ENCODE data around the gene BLMH. TPM values are rescaled to one million over a fixed set of nuclear protein-coding genes. Genes with fewer than 3 reads are reported as not detected.

The BLMH gene
- polyA plus RNA-seq, 1 of the 3 experiments (the other 2 are of a cell fraction) = 19.4 TPM

- no peaks in the 10 kb centered on the region for H3K36me3 ChIP-seq (replicated peaks in 1 of 2; ENCODE audit: control insufficient read depth in 1 of 2, insufficient read depth in 2 of 2, low read length in 1 of 2)
- H3K9me3 ChIP-seq = no peaks in the 10 kb centered on the region
- 58% methylated on average over 3 of the region's 3 CpGs for WGBS (ENCODE audit: low lambda C conversion rate)
- H3K4me3 ChIP-seq (ENCODE audit: low read depth in 2 of 2, low read length in 1 of 2) = no peak overlapping the region
- no peaks in the 10 kb centered on the region for H3F3A ChIP-seq (replicated peaks; ENCODE audit: insufficient read depth)
- no peak overlapping the region for H3K27ac ChIP-seq (ENCODE audit: low read depth in 2 of 2, low read length in 1 of 2)
- DNase-seq = no peak
- no peak overlapping the region for H2AFZ ChIP-seq (ENCODE audit: low read depth)
- CTCF ChIA-PET = no interaction called here
- no peaks in the 10 kb centered on the region for H3K4me1 ChIP-seq (ENCODE audit: control insufficient read depth in 1 of 2, insufficient read depth in 2 of 2, low read depth in 1 of 2, low read length in 1 of 2)
- H3K9ac ChIP-seq = no peak overlapping the region
- POLR2A ChIA-PET = no interaction called here
- H3K4me2 ChIP-seq = no peak overlapping the region
- no peaks in the 10 kb centered on the region for H3K27me3 ChIP-seq (ENCODE audit: insufficient read depth)
- no peaks in the 10 kb centered on the region for H3K9me2 ChIP-seq
- no peak for TF ChIP-seq TCF12 (IDR thresholded peaks at IDR 0.05)
- no peak for TF ChIP-seq GATA2 (CRISPR knock-in tag; IDR thresholded peaks at IDR 0.05)
- no peak for TF ChIP-seq RXRA (IDR thresholded peaks at IDR 0.05; ENCODE audit: borderline replicate concordance, low read depth)
- no peak for TF ChIP-seq RCOR1 (IDR thresholded peaks at IDR 0.05; ENCODE audit: low read length)
- TF ChIP-seq GABPA (IDR thresholded peaks at IDR 0.05; ENCODE audit: low read depth) = no peak
- TF ChIP-seq MAX (IDR thresholded peaks at IDR 0.05; ENCODE audit: low read depth) = no peak
- TF ChIP-seq TEAD4 (IDR thresholded peaks at IDR 0.05; ENCODE audit: borderline replicate concordance, insufficient read depth) = no peak
- no peak for TF ChIP-seq SIN3A (IDR thresholded peaks at IDR 0.05; ENCODE audit: borderline replicate concordance, low read depth, low read length)
- no peak for TF ChIP-seq JUND (IDR thresholded peaks at IDR 0.05)
- TF ChIP-seq, protein P1, sequence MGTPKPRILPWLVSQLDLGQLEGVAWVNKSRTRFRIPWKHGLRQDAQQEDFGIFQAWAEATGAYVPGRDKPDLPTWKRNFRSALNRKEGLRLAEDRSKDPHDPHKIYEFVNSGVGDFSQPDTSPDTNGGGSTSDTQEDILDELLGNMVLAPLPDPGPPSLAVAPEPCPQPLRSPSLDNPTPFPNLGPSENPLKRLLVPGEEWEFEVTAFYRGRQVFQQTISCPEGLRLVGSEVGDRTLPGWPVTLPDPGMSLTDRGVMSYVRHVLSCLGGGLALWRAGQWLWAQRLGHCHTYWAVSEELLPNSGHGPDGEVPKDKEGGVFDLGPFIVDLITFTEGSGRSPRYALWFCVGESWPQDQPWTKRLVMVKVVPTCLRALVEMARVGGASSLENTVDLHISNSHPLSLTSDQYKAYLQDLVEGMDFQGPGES (IDR thresholded peaks at IDR 0.05; ENCODE audit: low read depth, low read length) = no peak
- no peaks in the 10 kb centered on the region for H4K20me1 ChIP-seq (ENCODE audit: insufficient read depth)
- H3K79me2 ChIP-seq (ENCODE audit: insufficient read depth) = no peaks in the 10 kb centered on the region
Observed at GRCh38 chr17:30208214-30208613, 83.5 kb downstream of the BLMH start.

- peak; percentile 2 for DNase-seq
- no peak overlapping the region for H3K27ac ChIP-seq (ENCODE audit: low read depth in 2 of 2, low read length in 1 of 2)
- no peaks in the 10 kb centered on the region for H3K4me1 ChIP-seq (ENCODE audit: control insufficient read depth in 1 of 2, insufficient read depth in 2 of 2, low read depth in 1 of 2, low read length in 1 of 2)
- no peaks in the 10 kb centered on the region for H3K36me3 ChIP-seq (replicated peaks in 1 of 2; ENCODE audit: control insufficient read depth in 1 of 2, insufficient read depth in 2 of 2, low read length in 1 of 2)
- H3K4me2 ChIP-seq = no peak overlapping the region
- POLR2A ChIA-PET = no interaction called here
- H3K9ac ChIP-seq = no peak overlapping the region
- no peak overlapping the region for H3K4me3 ChIP-seq (ENCODE audit: low read depth in 2 of 2, low read length in 1 of 2)
- CTCF ChIA-PET = no interaction called here
- H3K79me2 ChIP-seq (ENCODE audit: insufficient read depth) = no peaks in the 10 kb centered on the region
- H3K9me2 ChIP-seq = no peaks in the 10 kb centered on the region
- no peaks in the 10 kb centered on the region for H3F3A ChIP-seq (replicated peaks; ENCODE audit: insufficient read depth)
- H2AFZ ChIP-seq (ENCODE audit: low read depth) = no peak overlapping the region
- H4K20me1 ChIP-seq (ENCODE audit: insufficient read depth) = no peaks in the 10 kb centered on the region
- no peaks in the 10 kb centered on the region for H3K27me3 ChIP-seq (ENCODE audit: insufficient read depth)
- no peaks in the 10 kb centered on the region for H3K9me3 ChIP-seq
- 78% methylated on average over 9 of the region's 9 CpGs for WGBS (ENCODE audit: low lambda C conversion rate)
- TF ChIP-seq EP300 (IDR thresholded peaks at IDR 0.05; ENCODE audit: borderline replicate concordance in 1 of 2, low read depth in 1 of 2, low read length in 1 of 2) = no peak
- TF ChIP-seq ELF1 (IDR thresholded peaks at IDR 0.05) = no peak
- no peak for TF ChIP-seq MAX (IDR thresholded peaks at IDR 0.05; ENCODE audit: low read depth)
- TF ChIP-seq POLR2AphosphoS5 (IDR thresholded peaks at IDR 0.05; ENCODE audit: low read depth, low read length) = no peak
- no peak for TF ChIP-seq ZBTB33 (IDR thresholded peaks at IDR 0.05; ENCODE audit: borderline replicate concordance, low read depth)
- no peak for TF ChIP-seq FOXM1 (IDR thresholded peaks at IDR 0.05; ENCODE audit: low read depth)
- TF ChIP-seq RXRA (IDR thresholded peaks at IDR 0.05; ENCODE audit: borderline replicate concordance, low read depth) = no peak
- TF ChIP-seq MXI1 (IDR thresholded peaks at IDR 0.05; ENCODE audit: low read depth, low read length) = no peak
- TF ChIP-seq, protein P2, sequence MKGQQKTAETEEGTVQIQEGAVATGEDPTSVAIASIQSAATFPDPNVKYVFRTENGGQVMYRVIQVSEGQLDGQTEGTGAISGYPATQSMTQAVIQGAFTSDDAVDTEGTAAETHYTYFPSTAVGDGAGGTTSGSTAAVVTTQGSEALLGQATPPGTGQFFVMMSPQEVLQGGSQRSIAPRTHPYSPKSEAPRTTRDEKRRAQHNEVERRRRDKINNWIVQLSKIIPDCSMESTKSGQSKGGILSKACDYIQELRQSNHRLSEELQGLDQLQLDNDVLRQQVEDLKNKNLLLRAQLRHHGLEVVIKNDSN (IDR thresholded peaks at IDR 0.05; ENCODE audit: borderline replicate concordance, low read depth) = no peak
- TF ChIP-seq NRF1 (IDR thresholded peaks at IDR 0.05; ENCODE audit: low read depth, low read length) = no peak
- no peak for TF ChIP-seq FOSL2 (IDR thresholded peaks at IDR 0.05; ENCODE audit: borderline replicate concordance, low read depth)
- TF ChIP-seq, protein P3, sequence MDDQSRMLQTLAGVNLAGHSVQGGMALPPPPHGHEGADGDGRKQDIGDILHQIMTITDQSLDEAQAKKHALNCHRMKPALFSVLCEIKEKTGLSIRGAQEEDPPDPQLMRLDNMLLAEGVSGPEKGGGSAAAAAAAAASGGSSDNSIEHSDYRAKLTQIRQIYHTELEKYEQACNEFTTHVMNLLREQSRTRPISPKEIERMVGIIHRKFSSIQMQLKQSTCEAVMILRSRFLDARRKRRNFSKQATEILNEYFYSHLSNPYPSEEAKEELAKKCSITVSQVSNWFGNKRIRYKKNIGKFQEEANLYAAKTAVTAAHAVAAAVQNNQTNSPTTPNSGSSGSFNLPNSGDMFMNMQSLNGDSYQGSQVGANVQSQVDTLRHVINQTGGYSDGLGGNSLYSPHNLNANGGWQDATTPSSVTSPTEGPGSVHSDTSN (IDR thresholded peaks at IDR 0.05) = no peak
- no peak for TF ChIP-seq MEF2A (IDR thresholded peaks at IDR 0.05; ENCODE audit: borderline replicate concordance, low read depth)
- no peak for TF ChIP-seq FOXJ3 (CRISPR knock-in tag; IDR thresholded peaks at IDR 0.05)
- TF ChIP-seq CHD2 (IDR thresholded peaks at IDR 0.05; ENCODE audit: low read length, partially characterized antibody) = no peak
Observed at GRCh38 chr17:30207655-30208054, 84.1 kb downstream of the BLMH start.
